ENCODE data around the gene DHX40. TPM values are rescaled to one million over a fixed set of nuclear protein-coding genes. Genes with fewer than 3 reads are reported as not detected.
"Not testable (repeated sequence)": the region's sequence is repeated elsewhere in the genome, so short reads cannot be mapped to it uniquely, and the experiment has no call there.

DHX40 gene
- polyA plus RNA-seq, 4 donors, result 9.6 to 32.2 (median 12.5) TPM

GRCh38 chr17:59572301-59572924, 7.0 kb downstream of the DHX40 start:
- no peak for FAIRE-seq
- WGBS, 3 donors, result 90 to 92% (median 90%) methylated on average over 10 of the region's 10 CpGs
- no peak overlapping the region for H3K4me3 ChIP-seq (ENCODE audit: low read depth in 1 of 3, low read length in 3 of 3)

GRCh38 chr17:59584168-59584567, 18.8 kb downstream of the DHX40 start:
- DNase-seq; FAIRE-seq; H3K27me3 ChIP-seq (ENCODE audit: control insufficient read depth in 3 of 3, insufficient read depth in 3 of 3, low read length in 3 of 3); H3K4me1 ChIP-seq (ENCODE audit: control insufficient read depth in 3 of 3, insufficient read depth in 2 of 3, low read depth in 1 of 3, low read length in 2 of 3); H3K4me3 ChIP-seq (ENCODE audit: low read depth in 1 of 3, low read length in 3 of 3); H3K9me3 ChIP-seq (ENCODE audit: control insufficient read depth in 2 of 2, insufficient read depth in 1 of 2, low read depth in 1 of 2, low read length in 1 of 2); H3K36me3 ChIP-seq (ENCODE audit: control insufficient read depth in 3 of 3, insufficient read depth in 2 of 3, low read depth in 1 of 3, low read length in 3 of 3); H3K27ac ChIP-seq (ENCODE audit: low read depth in 1 of 3, low read length in 2 of 3): not testable (repeated sequence)
- no CpG with 5 or more reads among the region's 1 CpG for WGBS, 3 donors

More at GRCh38 chr17:59572301-59572924, 7.0 kb downstream of the DHX40 start:
- H3K27me3 ChIP-seq (ENCODE audit: control insufficient read depth in 3 of 3, insufficient read depth in 3 of 3, low read length in 3 of 3), result no peaks in the 10 kb centered on the region
- H3K9me3 ChIP-seq (ENCODE audit: control insufficient read depth in 2 of 2, insufficient read depth in 1 of 2, low read depth in 1 of 2, low read length in 1 of 2), result no peaks in the 10 kb centered on the region
- no peak for DNase-seq
- H3K4me1 ChIP-seq (ENCODE audit: control insufficient read depth in 3 of 3, insufficient read depth in 2 of 3, low read depth in 1 of 3, low read length in 2 of 3), result no peaks in the 10 kb centered on the region
- H3K27ac ChIP-seq (ENCODE audit: low read depth in 1 of 3, low read length in 2 of 3), result no peak overlapping the region
- H3K36me3 ChIP-seq (ENCODE audit: control insufficient read depth in 3 of 3, insufficient read depth in 2 of 3, low read depth in 1 of 3, low read length in 3 of 3), result peaks cover 0 to 21% (median 0%) of the 10 kb centered on the region in 3 donors

- Histone ChIP-seq H3K4me1 (ENCODE audit: control insufficient read depth in 3 of 3, insufficient read depth in 2 of 3, low read depth in 1 of 3, low read length in 2 of 3) (no peaks in the 10 kb centered on the region), H3K27me3 (ENCODE audit: control insufficient read depth in 3 of 3, insufficient read depth in 3 of 3, low read length in 3 of 3) (no peaks in the 10 kb centered on the region), H3K36me3 (ENCODE audit: control insufficient read depth in 3 of 3, insufficient read depth in 2 of 3, low read depth in 1 of 3, low read length in 3 of 3) (peaks cover 4 to 13% (median 6%) of the 10 kb centered on the region in 3 donors), H3K9me3 (ENCODE audit: control insufficient read depth in 2 of 2, insufficient read depth in 1 of 2, low read depth in 1 of 2, low read length in 1 of 2) (no peaks in the 10 kb centered on the region), H3K4me3 (ENCODE audit: low read depth in 1 of 3, low read length in 3 of 3) (no peak overlapping the region), H3K27ac (ENCODE audit: low read depth in 1 of 3, low read length in 2 of 3) (no peak overlapping the region)
- DNase-seq, result no peak
- FAIRE-seq, result no peak
Measured at GRCh38 chr17:59600169-59600568, 34.8 kb downstream of the DHX40 start.

GRCh38 chr17:59601130-59601529, 35.7 kb downstream of the DHX40 start:
- H3K4me1 ChIP-seq (ENCODE audit: control insufficient read depth in 3 of 3, insufficient read depth in 2 of 3, low read depth in 1 of 3, low read length in 2 of 3), result no peaks in the 10 kb centered on the region
- H3K9me3 ChIP-seq (ENCODE audit: control insufficient read depth in 2 of 2, insufficient read depth in 1 of 2, low read depth in 1 of 2, low read length in 1 of 2), result no peaks in the 10 kb centered on the region
- peaks cover 4 to 13% (median 6%) of the 10 kb centered on the region in 3 donors for H3K36me3 ChIP-seq (ENCODE audit: control insufficient read depth in 3 of 3, insufficient read depth in 2 of 3, low read depth in 1 of 3, low read length in 3 of 3)
- H3K4me3 ChIP-seq (ENCODE audit: low read depth in 1 of 3, low read length in 3 of 3), result no peak overlapping the region
- no peak overlapping the region for H3K27ac ChIP-seq (ENCODE audit: low read depth in 1 of 3, low read length in 2 of 3)
- DNase-seq (no peak), FAIRE-seq (no peak)
- 72 to 86% (median 86%) methylated on average over 2 of the region's 2 CpGs for WGBS, 3 donors
- no peaks in the 10 kb centered on the region for H3K27me3 ChIP-seq (ENCODE audit: control insufficient read depth in 3 of 3, insufficient read depth in 3 of 3, low read length in 3 of 3)

GRCh38 chr17:59607061-59607460, 41.7 kb downstream of the DHX40 start:
- no peak for FAIRE-seq
- Histone ChIP-seq H3K9me3 (ENCODE audit: control insufficient read depth in 2 of 2, insufficient read depth in 1 of 2, low read depth in 1 of 2, low read length in 1 of 2) (no peaks in the 10 kb centered on the region), H3K27me3 (ENCODE audit: control insufficient read depth in 3 of 3, insufficient read depth in 3 of 3, low read length in 3 of 3) (no peaks in the 10 kb centered on the region), H3K4me1 (ENCODE audit: control insufficient read depth in 3 of 3, insufficient read depth in 2 of 3, low read depth in 1 of 3, low read length in 2 of 3) (no peaks in the 10 kb centered on the region), H3K36me3 (ENCODE audit: control insufficient read depth in 3 of 3, insufficient read depth in 2 of 3, low read depth in 1 of 3, low read length in 3 of 3) (peaks cover 5 to 11% (median 6%) of the 10 kb centered on the region in 3 donors), H3K4me3 (ENCODE audit: low read depth in 1 of 3, low read length in 3 of 3) (no peak overlapping the region), H3K27ac (ENCODE audit: low read depth in 1 of 3, low read length in 2 of 3) (no peak overlapping the region)
- 77 to 92% (median 91%) methylated on average over 3 of the region's 3 CpGs for WGBS, 3 donors
- no peak for DNase-seq

GRCh38 chr17:59607817-59608403, 42.5 kb downstream of the DHX40 start:
- WGBS, 3 donors, result 90 to 94% (median 93%) methylated on average over 5 of the region's 5 CpGs
- Histone ChIP-seq H3K27me3 (ENCODE audit: control insufficient read depth in 3 of 3, insufficient read depth in 3 of 3, low read length in 3 of 3) (no peaks in the 10 kb centered on the region), H3K27ac (ENCODE audit: low read depth in 1 of 3, low read length in 2 of 3) (no peak overlapping the region), H3K36me3 (ENCODE audit: control insufficient read depth in 3 of 3, insufficient read depth in 2 of 3, low read depth in 1 of 3, low read length in 3 of 3) (peaks cover 2 to 7% (median 3%) of the 10 kb centered on the region in 3 donors), H3K9me3 (ENCODE audit: control insufficient read depth in 2 of 2, insufficient read depth in 1 of 2, low read depth in 1 of 2, low read length in 1 of 2) (no peaks in the 10 kb centered on the region), H3K4me3 (ENCODE audit: low read depth in 1 of 3, low read length in 3 of 3) (no peak overlapping the region), H3K4me1 (ENCODE audit: control insufficient read depth in 3 of 3, insufficient read depth in 2 of 3, low read depth in 1 of 3, low read length in 2 of 3) (no peaks in the 10 kb centered on the region)
- DNase-seq (no peak), FAIRE-seq (no peak)

GRCh38 chr17:59611503-59611902, 46.1 kb downstream of the DHX40 start:
- DNase-seq (no peak), FAIRE-seq (no peak)
- Histone ChIP-seq H3K4me3 (ENCODE audit: low read depth in 1 of 3, low read length in 3 of 3) (no peak overlapping the region), H3K36me3 (ENCODE audit: control insufficient read depth in 3 of 3, insufficient read depth in 2 of 3, low read depth in 1 of 3, low read length in 3 of 3) (peaks cover 2 to 7% (median 3%) of the 10 kb centered on the region in 3 donors), H3K9me3 (ENCODE audit: control insufficient read depth in 2 of 2, insufficient read depth in 1 of 2, low read depth in 1 of 2, low read length in 1 of 2) (no peaks in the 10 kb centered on the region), H3K27ac (ENCODE audit: low read depth in 1 of 3, low read length in 2 of 3) (no peak overlapping the region), H3K27me3 (ENCODE audit: control insufficient read depth in 3 of 3, insufficient read depth in 3 of 3, low read length in 3 of 3) (no peaks in the 10 kb centered on the region), H3K4me1 (ENCODE audit: control insufficient read depth in 3 of 3, insufficient read depth in 2 of 3, low read depth in 1 of 3, low read length in 2 of 3) (peaks cover 0 to 2% (median 0%) of the 10 kb centered on the region in 3 donors)

GRCh38 chr17:59616253-59616920, 51.0 kb downstream of the DHX40 start:
- 94 to 97% (median 95%) methylated on average over 7 of the region's 7 CpGs for WGBS, 3 donors
- peaks cover 0 to 12% (median 0%) of the 10 kb centered on the region in 3 donors for H3K4me1 ChIP-seq (ENCODE audit: control insufficient read depth in 3 of 3, insufficient read depth in 2 of 3, low read depth in 1 of 3, low read length in 2 of 3)
- H3K4me3 ChIP-seq (ENCODE audit: low read depth in 1 of 3, low read length in 3 of 3), result no peak overlapping the region
- H3K36me3 ChIP-seq (ENCODE audit: control insufficient read depth in 3 of 3, insufficient read depth in 2 of 3, low read depth in 1 of 3, low read length in 3 of 3), result no peaks in the 10 kb centered on the region
- FAIRE-seq (no peak), DNase-seq (no peak)
- no peak overlapping the region for H3K27ac ChIP-seq (ENCODE audit: low read depth in 1 of 3, low read length in 2 of 3)
- no peaks in the 10 kb centered on the region for H3K9me3 ChIP-seq (ENCODE audit: control insufficient read depth in 2 of 2, insufficient read depth in 1 of 2, low read depth in 1 of 2, low read length in 1 of 2)
- no peaks in the 10 kb centered on the region for H3K27me3 ChIP-seq (ENCODE audit: control insufficient read depth in 3 of 3, insufficient read depth in 3 of 3, low read length in 3 of 3)

Data from small intestine (tissue), 7 donors.